NCI-H1092 (cell line): ENCODE data around the gene NFATC2.

ENCODE experiments used
- DNase-seq: peaks from one replicate; lab custom pipeline; 2025; lab: John Stamatoyannopoulos, UW

Gene NFATC2

DNA sequence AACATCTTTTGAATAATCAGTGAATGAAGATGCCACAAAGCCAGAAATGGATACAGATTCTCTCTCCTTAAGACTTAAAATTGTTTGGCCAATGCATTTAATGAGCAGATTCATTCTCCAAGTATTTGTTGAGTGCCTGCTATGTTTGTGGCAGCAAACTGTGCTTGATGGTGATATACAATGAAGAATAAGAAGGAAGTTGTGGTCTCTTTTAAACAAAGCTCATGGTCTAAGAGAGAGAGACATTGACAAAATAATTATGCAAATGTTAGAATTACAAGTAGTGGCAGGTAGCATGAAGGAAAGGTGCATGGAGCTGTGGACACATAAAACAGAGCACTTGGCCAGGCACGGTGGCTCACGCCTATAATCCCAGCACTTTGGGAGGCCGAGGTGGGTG is 28.3 kb downstream of the NFATC2 start:
- no peak for DNase-seq

DNA sequence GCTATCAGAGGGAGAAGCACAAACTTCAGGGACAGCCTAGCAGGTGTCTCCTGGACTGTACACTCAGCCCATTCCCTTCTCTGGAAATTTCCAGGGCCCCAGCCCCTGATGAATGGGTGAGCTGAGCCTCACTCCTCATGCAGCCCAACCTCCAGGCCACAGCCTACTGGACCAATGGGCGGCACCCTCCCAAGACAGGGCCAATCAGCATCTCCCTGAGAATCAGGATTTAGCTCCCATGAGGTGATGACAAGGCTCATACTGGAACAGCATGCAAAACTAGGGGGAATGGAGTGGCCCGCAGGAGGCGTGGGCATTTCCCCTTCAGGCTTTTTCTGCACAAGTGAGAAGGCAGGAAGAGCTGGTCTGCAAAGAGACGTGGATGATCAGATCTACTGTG is 29.0 kb downstream of the NFATC2 start:
- no peak for DNase-seq

DNA sequence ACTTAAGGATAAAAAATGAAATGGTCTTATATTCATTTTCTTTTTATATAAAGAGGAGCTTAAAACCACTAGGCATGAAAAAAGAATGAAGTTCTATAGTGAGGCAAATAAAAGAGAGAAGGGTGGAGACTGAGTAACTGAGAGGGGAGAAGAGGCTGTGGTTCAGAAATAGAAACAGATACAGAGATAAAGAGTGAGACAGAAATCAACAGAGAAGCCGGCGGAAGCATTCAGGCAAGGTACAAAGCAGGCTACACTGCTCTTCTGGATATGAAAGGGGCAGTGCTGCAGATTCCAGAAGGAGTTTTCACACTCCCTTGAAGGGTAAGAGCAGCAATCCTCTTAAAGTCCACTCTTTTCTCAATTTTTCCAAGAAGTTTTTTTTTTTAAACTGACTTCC is 29.9 kb downstream of the NFATC2 start:
- DNase-seq = no peak

DNA sequence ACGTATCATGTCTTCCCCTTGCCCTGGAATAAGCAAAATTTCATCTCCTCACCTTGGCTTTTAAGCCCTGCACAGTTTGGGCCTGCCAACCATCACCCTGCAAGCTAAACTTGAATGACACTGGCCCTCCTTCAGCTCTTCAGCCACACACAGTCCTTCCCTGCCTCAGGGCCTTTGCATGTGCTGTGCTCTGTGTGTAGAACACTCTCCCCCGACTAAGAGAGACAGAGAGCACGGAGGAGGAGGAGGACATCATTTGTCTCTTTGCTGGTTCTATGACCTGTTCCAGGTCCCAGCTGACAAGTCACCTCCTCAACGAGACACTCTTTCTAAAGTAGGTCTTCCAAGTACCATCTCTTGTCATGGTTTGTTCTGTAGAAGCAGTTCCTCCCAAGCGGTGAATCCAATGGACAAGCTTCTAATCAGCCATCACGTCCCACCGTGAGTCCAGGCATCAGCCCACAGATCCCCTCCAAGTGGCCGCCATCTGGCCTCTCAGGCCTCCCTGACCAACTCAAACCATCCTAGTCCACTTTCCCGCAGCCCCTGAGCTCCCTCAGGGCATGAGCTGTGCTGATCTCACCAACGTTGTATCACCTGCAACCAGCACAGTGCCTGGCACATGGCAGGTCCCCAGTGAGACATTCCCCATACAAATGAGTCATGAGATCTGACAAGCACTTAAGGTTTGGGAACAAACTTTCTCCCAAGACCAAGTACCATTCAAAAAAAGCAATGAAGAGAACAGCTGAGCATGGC is 30.5 kb downstream of the NFATC2 start:
- DNase-seq = no peak

DNA sequence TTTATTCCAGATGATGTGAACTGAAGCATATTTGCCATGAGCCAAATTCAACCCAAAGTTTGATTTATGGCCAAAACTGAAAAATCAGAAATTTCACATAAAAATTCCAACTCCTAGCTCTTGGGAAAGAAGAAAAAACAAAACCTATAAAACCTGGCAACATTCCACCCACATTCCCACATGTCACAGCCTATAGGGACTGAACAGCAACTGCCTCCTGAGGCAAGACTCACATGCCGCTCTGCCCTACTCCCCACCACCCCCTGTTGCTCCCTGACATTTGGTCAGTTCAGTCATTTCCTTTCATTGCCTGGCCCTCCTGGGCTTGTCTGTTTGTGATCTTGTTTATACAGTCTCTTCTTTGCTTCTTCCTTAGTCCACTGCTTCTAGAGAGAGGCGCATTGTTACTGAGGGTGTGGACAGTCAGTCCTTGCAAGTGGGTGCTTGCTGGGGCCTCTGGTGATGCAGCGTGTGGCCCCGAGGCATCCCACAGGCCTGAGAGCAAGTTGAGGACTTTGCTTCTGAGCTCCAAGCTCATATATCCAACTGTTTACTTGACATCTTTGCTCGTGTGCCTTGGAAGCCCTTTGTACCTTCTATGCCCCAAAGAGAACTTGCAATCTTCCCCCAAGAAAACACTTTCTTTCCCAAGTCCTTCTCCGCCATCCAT is 31.4 kb downstream of the NFATC2 start:
- DNase-seq = no peak

DNA sequence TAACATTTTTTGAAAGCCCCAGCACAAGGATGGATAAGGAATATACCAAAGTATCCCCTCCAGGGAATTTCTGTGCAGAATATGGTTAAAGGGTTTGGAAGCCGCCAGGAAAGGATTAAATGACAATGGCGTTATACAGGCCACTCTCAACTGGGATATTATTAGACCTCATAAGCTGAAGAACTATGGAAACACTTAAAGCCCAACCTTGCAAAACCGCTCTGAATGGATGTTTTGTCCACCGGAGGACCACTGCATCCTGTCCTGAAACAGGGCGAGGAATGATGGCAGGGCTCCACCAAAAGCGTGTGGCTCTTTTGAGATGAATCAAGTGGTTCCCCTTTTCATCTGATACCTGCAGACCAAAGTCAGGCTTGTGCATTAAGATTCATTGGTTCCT is 32.4 kb downstream of the NFATC2 start:
- DNase-seq = no peak

DNA sequence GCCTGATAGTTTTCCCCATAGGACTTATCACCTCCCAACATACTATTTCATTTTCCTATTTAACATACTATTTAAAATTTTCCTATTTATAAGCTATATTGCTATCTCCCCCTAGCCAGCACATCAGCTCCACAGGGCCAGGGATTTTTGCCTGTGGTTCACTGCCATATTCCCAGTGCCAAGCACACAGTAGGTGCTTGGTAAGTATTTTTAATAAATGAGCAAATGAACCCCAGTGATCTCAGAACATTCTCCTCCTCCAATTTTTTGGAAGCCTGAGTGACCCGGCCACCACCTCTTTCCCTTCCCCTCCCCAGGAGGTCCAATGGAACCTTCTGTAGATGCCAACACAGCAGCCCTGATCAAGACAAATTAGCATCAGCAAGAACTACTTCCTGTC is 33.3 kb downstream of the NFATC2 start:
- DNase-seq = no peak

DNA sequence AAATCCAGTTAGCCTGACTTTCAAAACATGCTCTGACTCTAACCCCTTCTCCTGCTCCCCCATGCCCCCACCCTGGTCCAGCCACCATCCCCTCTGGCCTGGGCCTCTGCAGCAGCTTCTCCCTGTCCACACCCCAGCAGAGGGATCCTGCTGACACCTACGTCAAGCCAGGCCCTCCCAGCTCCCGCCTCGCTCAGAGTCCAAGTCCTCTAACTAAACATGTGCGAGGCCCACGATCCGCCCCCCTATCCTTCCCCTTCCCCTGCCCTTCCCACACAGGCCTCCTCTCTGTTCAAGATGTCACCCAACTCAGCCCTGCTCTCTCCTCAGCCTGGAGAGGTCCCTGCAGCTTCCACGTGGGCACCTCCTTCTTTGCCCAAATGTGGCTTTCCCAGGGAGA is 33.7 kb downstream of the NFATC2 start:
- no peak for DNase-seq

DNA sequence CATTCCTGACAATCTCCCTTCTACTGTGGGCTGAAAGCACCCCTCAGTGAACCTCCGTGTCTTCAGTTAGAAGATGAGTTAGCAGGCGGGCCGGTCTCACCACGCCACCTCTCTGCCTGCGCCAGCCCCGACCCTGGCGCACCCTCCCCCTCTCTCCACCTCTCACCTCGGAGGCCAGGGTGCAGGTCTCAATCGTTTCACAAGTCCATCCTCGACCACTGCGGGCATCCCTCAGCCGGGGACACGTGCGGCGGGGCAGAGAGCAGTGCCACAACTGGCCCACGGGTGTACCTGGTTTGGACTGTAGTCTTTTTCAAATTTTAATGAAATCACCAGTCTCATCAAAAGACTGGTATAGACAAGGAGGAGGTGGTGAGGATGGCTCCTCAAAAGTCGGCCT is 34.4 kb downstream of the NFATC2 start:
- no peak for DNase-seq

DNA sequence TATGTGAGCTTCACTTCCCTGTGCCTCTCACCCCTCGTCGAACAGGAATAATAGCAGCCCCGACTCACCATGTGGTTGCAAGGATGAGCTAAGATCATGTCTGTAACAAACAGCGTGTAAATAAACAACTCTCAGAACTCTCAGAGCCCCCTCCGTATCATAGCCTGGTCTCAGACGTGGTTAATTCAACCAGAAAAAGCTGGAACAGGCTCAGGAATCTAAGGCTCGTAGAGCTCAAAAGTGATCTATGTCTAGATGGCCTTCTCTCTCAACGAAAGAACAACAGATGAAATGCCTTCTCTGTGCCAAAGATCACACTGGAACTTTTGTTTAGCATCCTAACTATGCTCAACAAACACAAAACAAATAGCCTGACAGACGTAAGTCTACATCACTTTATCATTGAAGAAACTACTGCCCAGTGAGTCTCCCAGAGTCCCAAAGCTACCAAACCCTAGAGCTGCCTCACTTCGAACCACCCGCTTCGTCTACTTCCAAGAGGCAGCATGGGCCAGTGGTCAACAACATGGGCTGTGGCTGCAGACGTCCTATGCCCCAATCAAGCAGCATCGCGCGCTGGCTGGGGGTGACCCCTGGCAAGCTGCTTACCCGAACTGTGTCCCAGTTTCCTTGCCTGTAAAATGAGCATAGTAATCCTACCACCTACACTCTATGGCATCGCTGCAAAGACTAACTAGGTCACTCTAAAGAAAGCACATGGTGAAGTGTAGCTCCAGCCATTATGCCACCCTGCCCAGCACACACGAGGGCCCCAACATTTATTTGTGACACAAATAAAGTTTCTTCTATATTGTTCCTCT is 35.1 kb downstream of the NFATC2 start:
- DNase-seq = no peak

DNA sequence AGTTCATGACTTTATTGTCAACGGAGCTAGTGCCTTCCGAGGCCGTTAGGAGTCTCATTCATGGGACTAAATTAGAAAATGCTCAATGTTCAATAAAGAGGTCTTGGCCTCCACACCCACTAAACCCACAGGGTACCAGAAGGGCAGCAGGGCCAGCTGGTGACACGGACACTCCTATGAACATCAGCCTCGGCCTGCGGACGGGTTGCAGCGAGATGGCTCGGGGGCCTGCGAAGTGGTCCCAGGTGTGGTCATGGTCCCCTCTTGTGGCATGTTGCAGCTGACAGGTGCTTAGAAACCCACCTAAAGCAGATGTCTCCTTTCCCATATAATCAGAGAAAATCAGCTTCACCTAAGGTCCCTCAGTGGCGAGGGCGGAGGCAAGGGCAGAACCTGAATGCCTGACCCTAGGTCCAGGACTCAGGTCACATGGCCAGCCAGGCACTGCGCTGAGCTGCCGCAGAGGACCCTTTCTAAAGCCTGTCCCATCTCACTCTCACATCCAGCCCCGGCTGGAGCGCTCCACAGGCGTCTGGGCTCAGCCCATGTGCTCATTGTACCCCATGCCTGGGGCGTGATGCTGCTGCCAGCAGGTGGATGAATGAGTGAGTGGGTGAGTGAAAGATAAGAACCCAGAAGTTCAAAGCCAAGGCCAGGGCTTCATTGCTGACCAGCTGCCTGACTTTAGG is 35.8 kb downstream of the NFATC2 start:
- DNase-seq = no peak

DNA sequence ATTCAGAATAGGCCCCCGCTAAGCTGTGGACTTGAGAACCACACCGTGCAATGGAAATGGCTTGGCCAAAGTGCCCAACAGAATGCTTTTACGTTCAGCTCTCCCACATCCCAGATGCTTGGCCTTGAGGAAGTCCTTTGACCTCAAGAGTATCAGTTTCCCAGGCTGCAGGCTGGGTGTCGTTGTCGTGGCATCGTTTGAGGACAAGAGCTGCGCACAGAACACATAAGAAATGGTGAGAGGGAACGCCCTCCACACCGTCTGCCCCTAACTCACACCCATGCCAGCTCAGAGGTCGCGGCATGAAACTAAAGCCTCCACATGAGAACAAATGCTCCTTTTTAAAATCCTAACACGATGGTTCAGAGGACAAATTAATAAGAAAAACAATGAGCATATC is 37.0 kb downstream of the NFATC2 start:
- DNase-seq = no peak

DNA sequence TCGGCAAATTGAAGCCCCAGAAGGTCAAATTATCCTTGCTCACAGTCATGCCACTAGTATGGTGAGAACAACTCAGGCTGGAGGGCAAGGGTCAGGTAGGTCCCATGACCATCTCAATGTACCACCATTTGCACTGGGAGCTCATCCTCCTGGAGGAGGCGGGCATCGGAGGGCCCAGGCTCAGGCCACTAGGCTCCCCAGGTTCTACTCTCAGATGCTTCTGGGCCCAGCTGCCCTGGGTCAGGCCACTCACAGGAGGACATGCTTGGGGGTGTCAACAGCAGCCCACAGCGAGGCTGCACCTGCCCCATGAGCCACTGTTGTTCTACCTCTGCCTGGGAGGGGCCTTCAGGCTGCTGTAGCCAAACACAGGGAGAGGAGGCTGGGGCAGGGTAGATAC is 39.1 kb downstream of the NFATC2 start:
- DNase-seq = no peak

DNA sequence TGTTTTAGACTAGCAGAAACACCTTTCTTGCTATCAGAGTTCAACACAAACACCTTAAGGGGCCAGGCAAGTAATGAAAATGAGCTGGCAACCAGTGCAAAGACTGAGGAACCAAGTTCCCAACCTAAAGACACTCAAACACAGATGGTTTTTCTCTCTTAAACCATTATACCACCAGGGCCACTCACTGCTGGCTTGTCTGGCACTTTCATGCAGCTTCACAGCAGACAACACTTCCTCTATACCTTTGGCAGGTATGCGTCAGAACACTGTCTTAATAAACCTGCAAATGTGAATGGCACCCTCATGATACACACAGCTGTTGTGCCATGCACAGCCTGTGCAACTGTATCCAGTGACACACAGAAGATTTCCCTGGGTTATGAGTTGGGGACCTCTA is 41.6 kb downstream of the NFATC2 start:
- DNase-seq = no peak

DNA sequence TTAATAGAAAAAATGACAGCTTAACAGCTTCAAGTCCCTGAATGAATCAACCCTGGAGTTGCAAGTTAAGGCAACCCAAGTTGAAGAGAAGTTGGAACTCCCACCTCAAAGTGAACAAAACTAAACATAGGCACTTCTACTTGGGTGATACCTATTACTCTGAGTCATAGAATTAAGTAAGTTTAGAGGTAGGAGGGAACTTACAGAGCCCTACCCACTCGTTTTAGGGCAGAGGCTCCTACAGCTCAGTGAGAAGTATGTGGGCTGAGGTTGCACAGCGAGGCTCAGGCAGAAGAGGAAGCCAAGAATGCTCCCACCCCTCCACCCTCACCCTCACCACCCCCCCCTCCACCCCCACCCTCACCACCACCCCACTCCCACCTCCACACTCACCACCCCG is 42.2 kb downstream of the NFATC2 start:
- no peak for DNase-seq

DNA sequence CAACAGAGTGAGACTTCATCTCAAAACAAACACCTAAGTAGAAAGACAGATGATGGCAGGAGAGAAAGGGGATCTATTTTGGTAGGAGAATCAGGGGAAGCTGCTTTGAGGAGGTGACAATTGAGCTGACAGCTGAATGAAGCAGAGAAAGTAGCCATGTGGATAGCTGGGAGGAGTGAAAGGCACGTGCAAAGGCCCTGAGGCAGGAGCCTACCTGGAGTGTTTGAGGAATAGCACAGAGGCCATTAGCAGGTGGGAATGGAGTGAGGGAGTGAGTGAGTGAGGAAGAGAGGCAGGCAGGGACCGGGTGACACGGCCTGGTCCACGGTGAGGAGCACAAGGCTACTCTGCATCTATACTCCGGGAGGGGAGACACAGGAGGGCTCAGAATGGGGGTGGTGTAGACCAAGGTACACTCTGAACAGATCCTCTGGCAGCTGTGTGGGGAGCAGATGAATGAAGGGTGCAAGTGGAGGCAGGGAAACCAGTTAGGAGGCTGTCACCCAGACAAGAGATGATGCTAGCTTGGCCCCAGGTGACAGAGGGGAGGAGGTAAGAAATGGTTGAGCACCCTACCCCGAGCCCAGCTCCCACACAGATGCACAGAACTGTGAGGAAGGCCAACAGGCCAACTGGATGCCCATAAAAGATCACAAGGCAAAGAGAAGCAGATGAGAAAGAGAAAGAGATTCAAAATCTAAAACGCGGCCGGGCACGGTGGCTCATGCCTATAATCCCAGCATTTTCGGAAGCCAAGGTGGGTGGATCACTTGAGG is 43.6 kb downstream of the NFATC2 start:
- DNase-seq = no peak

DNA sequence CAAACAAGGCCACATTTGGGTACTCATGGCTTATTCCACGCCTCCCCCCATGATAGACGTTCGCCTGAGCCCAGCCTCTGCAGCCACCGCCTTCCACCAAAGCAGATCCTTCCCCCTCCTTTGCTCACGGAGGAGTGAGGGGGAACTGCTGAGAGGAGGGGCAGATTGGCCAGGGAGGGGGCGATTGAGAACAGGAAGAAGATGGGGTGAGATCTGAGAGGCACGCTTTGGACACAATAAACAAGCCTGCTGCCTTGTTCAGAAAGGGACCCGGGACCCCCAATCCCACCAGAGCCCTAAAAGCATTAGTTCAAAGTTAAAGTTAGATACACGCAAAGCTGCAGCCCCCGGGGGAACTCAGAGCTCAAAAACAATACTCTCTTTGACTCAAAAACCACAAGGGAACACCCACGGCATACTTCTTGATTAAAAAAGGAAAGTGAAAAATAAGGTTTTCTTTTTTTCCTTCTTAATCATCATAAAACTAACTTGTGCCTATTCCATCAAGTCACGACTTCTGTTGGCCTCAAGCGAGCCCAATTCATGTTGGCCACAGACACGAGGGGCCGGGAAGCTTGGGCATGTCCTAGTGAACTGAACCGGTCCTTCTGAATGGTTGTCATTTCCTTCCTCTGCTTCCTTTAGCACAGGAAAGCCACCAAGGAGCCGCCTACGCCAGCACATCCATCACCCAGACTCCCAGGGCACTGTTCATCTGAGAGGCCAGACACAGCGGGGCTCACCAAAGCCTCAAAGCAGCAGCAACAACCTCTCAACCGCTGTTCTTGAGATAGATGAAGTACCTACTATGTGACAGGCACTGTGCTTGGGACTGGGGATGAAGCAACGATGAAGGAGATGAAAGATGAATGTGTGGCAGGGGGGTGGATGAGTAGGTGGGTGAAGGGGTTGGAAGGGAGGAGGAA is 44.7 kb downstream of the NFATC2 start:
- DNase-seq = no peak

DNA sequence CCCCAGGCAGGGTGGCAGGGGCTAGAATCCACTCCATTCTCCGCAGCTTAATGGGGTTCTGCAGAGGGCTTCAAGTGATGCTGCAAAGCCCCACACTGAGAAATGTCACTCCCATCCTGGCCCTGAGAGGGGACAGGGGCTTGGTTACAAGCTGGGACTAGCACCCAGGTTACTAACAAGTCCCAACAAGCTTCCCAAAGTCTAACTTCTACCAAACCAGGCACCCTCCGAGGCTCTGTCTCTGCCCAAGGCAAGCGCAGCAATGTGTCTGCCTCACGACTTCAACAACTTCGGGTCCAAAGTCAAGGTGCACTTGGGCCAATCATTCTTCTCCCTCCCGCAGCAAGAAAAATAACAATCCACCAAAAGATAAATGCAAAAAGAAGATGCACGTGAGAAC is 45.6 kb downstream of the NFATC2 start:
- no peak for DNase-seq

DNA sequence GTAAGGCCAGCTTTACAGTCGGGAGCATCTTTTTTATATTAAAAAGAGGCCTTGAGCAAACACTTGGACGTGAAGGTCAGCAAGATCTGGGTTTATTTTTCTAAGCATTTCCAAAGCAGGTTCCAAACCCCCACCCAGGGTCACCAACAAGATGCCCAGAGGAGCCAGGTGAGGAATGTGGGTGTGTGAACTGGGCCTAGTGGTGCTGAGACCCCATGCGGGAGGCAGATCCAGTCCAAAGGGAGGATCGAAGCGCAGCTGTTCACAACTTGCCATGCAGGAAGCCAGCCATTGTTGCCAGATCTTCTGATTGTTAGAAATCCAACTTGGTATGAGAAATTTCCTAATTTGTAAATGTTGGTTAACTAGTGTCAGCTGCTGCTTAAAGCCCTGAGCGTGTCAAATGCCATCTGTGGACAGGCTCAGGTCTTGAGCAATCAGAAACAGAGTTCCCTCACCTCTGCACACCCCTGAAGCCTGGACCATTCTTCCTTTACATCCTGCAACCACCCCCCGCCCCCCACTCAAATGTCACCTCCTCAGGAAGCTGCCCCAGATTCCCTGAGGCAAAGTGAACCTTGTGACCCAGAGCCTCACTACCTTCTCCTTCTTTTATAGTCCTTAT is 46.5 kb downstream of the NFATC2 start:
- no peak for DNase-seq

DNA sequence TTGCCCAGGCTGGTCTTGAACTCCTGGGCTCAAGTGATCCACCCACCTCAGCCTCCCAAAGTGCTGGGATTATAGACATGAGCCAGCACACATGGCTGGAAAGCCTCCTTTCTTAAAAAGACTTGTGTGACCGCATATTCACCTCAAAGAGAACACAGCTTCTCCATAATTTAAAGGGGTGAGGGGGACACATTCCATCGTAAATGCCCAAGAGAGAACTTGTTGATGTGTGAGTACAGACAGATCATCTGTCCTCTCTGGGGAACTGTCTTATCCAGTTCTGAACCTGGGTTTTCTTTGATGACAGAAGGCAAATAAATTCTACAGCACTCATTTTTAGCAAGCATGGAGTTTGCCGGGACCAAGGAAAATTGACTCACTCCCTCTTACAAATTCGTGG is 47.2 kb downstream of the NFATC2 start:
- DNase-seq = no peak
